K562 (cell line): Measurements from ENCODE around the gene NPDC1. TPM values are rescaled to one million over a fixed set of nuclear protein-coding genes. Genes with fewer than 3 reads are reported as not detected.

Source experiments
- ATAC-seq: fragments of 200-7000 bp; cut with Tn5 transposase; 3 replicates; pipeline ENCODE4 v1.9.1; 2020; ENCODE audit warnings: moderate library complexity
- BruUV-seq: library from RNA; stranded (reverse); fragments of 400-500 nt; replicated peaks from 2 replicates; lab custom pipeline; 2021; lab: Mats Ljungman, UMichigan
- CTCF ChIA-PET: fragments of 300-600 bp; formaldehyde crosslinking; extraction: SDS; loops from one replicate; lab custom pipeline; 2021; ENCODE audit warnings: low intra/inter-chr PET ratio; lab: Yijun Ruan, JAX
- POLR2A ChIA-PET: fragments of 300-600, 350-650 bp; sonication (Branson Sonifier 250); formaldehyde crosslinking; extraction: SDS; loops from one replicate; lab custom pipeline; 2021; ENCODE audit warnings: antibody characterized with exemption, inconsistent platforms; lab: Yijun Ruan, JAX
- DNase-seq, 4 experiments: peaks; one replicate each; pipeline versions ENCODE4 v3.0.0 to v3.0.0-alpha.2; 2011 to 2018; ENCODE audit warnings: low spot score in 3 of 4, mixed read lengths in 3 of 4; ENCODE audit errors: extremely low read depth in 1 of 4
- FAIRE-seq: peaks from 2 replicates; lab custom pipeline; 2011; peaks lifted over from hg19 to GRCh38; lab: Jason Lieb, UNC
- H2AFZ ChIP-seq: 2 replicates; pipeline ENCODE4 v1.6.0; 2011; ENCODE audit warnings: low read depth, low read length, control low read depth, inconsistent platforms
- H3K27ac ChIP-seq: fragments of 200-600 bp; 3 replicates; pipeline ENCODE4 v1.8.0; 2011; ENCODE audit warnings: low read depth, mild to moderate bottlenecking, control low read depth, inconsistent platforms, low read length, moderate library complexity, mixed read lengths; ENCODE audit errors: extremely low read depth
- H3K27me3 ChIP-seq, 2 experiments: fragments of 300-600 bp in 1 of 2; 2 replicates in 1 of 2; 3 replicates in 1 of 2; pipeline versions ENCODE4 v1.6.0 to v1.8.0; 2011; ENCODE audit warnings: inconsistent platforms in 2 of 2, low read length in 2 of 2, mild to moderate bottlenecking in 1 of 2, mixed read lengths in 1 of 2, moderate library complexity in 1 of 2; ENCODE audit not compliant: control insufficient read depth in 2 of 2, insufficient read depth in 2 of 2
- H3K36me3 ChIP-seq: fragments of 300-600 bp; 3 replicates; pipeline ENCODE4 v1.8.0; 2011; ENCODE audit warnings: mild to moderate bottlenecking, low read length, inconsistent platforms; ENCODE audit not compliant: control insufficient read depth, insufficient read depth
- H3K4me1 ChIP-seq, 2 experiments: fragments of 200-600 bp in 1 of 2; replicated peaks in 1 of 2; 2 replicates in 1 of 2; 3 replicates in 1 of 2; pipeline versions ENCODE4 v1.5.1 to v1.8.0; 2011; ENCODE audit warnings: inconsistent platforms in 2 of 2, low read length in 2 of 2, mild to moderate bottlenecking in 1 of 2, mixed read lengths in 1 of 2, moderate library complexity in 1 of 2; ENCODE audit not compliant: control insufficient read depth in 2 of 2, insufficient read depth in 2 of 2
- H3K4me2 ChIP-seq: 2 replicates; pipeline ENCODE4 v1.6.1; 2011; ENCODE audit warnings: low read length, control low read depth, inconsistent platforms, mixed read lengths; ENCODE audit not compliant: insufficient read depth
- H3K4me3 ChIP-seq: fragments of 200-600 bp; sonication (generic), shearing (Covaris generic); 2 replicates; pipeline ENCODE4 v1.5.1; 2016; ENCODE audit warnings: control low read depth, inconsistent platforms
- H3K79me2 ChIP-seq: fragments of 200-600 bp; 3 replicates; pipeline ENCODE4 v1.8.0; 2011; ENCODE audit warnings: low read length, inconsistent platforms; ENCODE audit not compliant: control insufficient read depth, insufficient read depth
- H3K9ac ChIP-seq, 2 experiments: 2 replicates each; pipeline versions ENCODE4 v1.6.0 to v1.6.1; 2011; ENCODE audit warnings: low read depth in 2 of 2, low read length in 2 of 2, control low read depth in 1 of 2, inconsistent platforms in 1 of 2, mild to moderate bottlenecking in 1 of 2, mixed read lengths in 1 of 2; ENCODE audit not compliant: insufficient read depth in 1 of 2
- H3K9me1 ChIP-seq: one replicate; pipeline ENCODE4 v1.6.0; 2011; ENCODE audit warnings: inconsistent platforms, mild to moderate bottlenecking, low read length, moderate library complexity; ENCODE audit not compliant: control insufficient read depth, insufficient read depth
- H3K9me3 ChIP-seq: replicated peaks from 2 replicates; pipeline ENCODE4 v1.5.1; 2011; ENCODE audit warnings: low read depth, low read length, inconsistent platforms; ENCODE audit not compliant: control insufficient read depth, insufficient read depth
- H4K20me1 ChIP-seq: replicated peaks from 2 replicates; pipeline ENCODE4 v1.6.1; 2011; ENCODE audit warnings: low read length, inconsistent platforms, mixed read lengths; ENCODE audit not compliant: control insufficient read depth, insufficient read depth
- CHD1 ChIP-seq: fragments of 200-600 bp; sonication (generic); IDR thresholded peaks from one replicate; pipeline ENCODE4 v1.6.1; 2012; ENCODE audit warnings: mild to moderate bottlenecking, moderate library complexity, low read length, inconsistent platforms
- IFI16 ChIP-seq: fragments of 250-450 bp; sonication (Bioruptor Pico); IDR thresholded peaks from 2 replicates; pipeline ENCODE4 v2.1.2; 2022; ENCODE audit warnings: mild to moderate bottlenecking, inconsistent platforms
- NR2C1 ChIP-seq, 2 experiments: fragments of 450-650 bp; IDR thresholded peaks; 2 replicates each; pipeline ENCODE4 v1.6.1; 2017; ENCODE audit warnings: mild to moderate bottlenecking in 2 of 2, antibody characterized with exemption in 1 of 2, inconsistent platforms in 1 of 2, missing compliant biosample characterization in 1 of 2, missing genetic modification characterization in 1 of 2
- ZNF23 ChIP-seq: fragments of 250-450 bp; sonication (Bioruptor Pico); IDR thresholded peaks from 2 replicates; pipeline ENCODE4 v1.4.0; 2020; ENCODE audit warnings: mild to moderate bottlenecking
- WGBS: fragments of 100-300 bp; shearing (Covaris generic); methylation state at CpG from one replicate; pipeline ENCODE4 v1.1.6; 2016; ENCODE audit warnings: low coverage, mixed read lengths; ENCODE audit not compliant: insufficient coverage; ENCODE audit errors: missing lambda C conversion rate; 5-methylcytosine and 5-hydroxymethylcytosine counted together
- in situ Hi-C: fragments of 300-500 bp; cut with MboI; formaldehyde crosslinking; loops from 4 replicates; pipeline ENCODE4 v1.15.0; 2018; ENCODE audit warnings: inconsistent platforms, mixed read lengths
- intact Hi-C: fragments of 100-400 bp; cut with micrococcal nuclease; formaldehyde crosslinking; loops from 2 replicates; pipeline ENCODE4 v1.14.2; 2022
- polyA plus RNA-seq, 8 experiments: library from polyadenylated mRNA; depleted of rRNA in 4 of 8; stranded (reverse) in 5 of 8; unstranded in 3 of 8; fragments of >200 nt; fragmentation: Nextera tagmentation in 2 of 8; fragmentation: Illumina TruSeq in 1 of 8; extraction: Ambion mirVana in 2 of 8; extraction: Trizol in 1 of 8; gene quantifications; 2 replicates each; pipeline versions ENCODE4 v1.2.1 to v1.2.3, GENCODE V29; 2011 to 2014; ENCODE audit warnings: inconsistent platforms in 1 of 8, missing spikeins in 1 of 8
- total RNA-seq, 7 experiments: library from RNA; depleted of rRNA in 6 of 7; stranded (reverse); fragments of >200 nt in 6 of 7; fragmentation: Illumina TruSeq in 2 of 7; extraction: Trizol in 2 of 7; gene quantifications; 2 replicates each; pipeline versions ENCODE4 v1.2.1 to v1.2.3, GENCODE V29; 2011 to 2021; ENCODE audit warnings: low replicate concordance in 1 of 7
- TF ChIP-seq, protein P1 (sequence below): fragments of 450-650 bp; IDR thresholded peaks from 2 replicates; pipeline ENCODE4 v1.6.1; 2017; ENCODE audit warnings: antibody characterized with exemption

The NPDC1 gene
- total and polyA plus RNA-seq, 9 of the 15 experiments (the other 6 are each of a cell fraction or from before 2014, with no cell fraction given), result 0.06 to 2.1 (median 0.53) TPM; not detected in 3

DNA sequence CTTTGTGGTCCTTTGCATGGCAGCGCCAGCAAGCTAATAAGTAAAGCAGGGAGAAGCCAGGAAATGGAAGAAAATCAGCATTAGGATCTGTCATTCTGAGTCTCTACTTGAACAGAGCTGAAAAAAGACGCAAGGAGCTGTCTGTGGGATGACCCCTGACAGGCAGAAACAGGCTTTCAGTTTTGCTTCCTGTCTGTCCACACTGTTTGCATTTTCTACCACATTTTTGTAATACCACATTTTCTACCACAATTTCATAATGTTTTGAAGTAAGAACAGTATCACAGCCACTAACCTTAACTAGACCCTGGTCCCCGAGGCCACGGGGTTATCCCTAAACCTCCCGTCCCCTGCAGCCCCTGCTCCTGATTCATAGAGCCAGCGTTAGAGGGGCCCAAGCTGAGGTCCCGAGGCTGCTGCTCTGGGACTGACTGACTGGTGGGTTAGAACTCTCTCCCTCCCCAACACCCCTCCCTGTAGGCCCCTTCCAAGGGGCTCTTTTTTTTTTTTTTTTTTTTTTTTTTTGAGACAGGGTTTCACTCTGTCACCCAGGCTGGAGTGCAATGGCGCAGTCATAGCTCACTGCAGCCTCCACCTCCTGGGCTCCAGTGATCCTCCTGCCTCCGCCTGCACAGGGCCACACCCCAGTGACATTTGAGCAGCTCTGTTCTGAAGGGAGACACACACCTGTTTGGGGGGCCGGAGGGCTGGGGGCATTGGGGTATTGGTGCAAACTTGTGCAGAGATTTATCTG, 45.6 kb downstream of the NPDC1 start:
- TF ChIP-seq CHD1, result no peak
- TF ChIP-seq NR2C1 (IDR thresholded peaks at IDR 0.05), result no peak
- TF ChIP-seq NR2C1 (tag; IDR thresholded peaks at IDR 0.05), result peak; percentile 38; the same call in 1 of the 2 replicates
- no peak for TF ChIP-seq IFI16 (CRISPR knock-in tag)
- TF ChIP-seq, protein P1, sequence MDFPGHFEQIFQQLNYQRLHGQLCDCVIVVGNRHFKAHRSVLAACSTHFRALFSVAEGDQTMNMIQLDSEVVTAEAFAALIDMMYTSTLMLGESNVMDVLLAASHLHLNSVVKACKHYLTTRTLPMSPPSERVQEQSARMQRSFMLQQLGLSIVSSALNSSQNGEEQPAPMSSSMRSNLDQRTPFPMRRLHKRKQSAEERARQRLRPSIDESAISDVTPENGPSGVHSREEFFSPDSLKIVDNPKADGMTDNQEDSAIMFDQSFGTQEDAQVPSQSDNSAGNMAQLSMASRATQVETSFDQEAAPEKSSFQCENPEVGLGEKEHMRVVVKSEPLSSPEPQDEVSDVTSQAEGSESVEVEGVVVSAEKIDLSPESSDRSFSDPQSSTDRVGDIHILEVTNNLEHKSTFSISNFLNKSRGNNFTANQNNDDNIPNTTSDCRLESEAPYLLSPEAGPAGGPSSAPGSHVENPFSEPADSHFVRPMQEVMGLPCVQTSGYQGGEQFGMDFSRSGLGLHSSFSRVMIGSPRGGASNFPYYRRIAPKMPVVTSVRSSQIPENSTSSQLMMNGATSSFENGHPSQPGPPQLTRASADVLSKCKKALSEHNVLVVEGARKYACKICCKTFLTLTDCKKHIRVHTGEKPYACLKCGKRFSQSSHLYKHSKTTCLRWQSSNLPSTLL, result no peak
- no peak for TF ChIP-seq ZNF23
- H3K4me1 ChIP-seq, result peaks cover 22 to 39% of the 10 kb centered on the region in 2 experiments; a peak in 4 of 5 replicates
- no peak overlapping the region for H3K4me2 ChIP-seq
- no peaks in the 10 kb centered on the region for H3K9me1 ChIP-seq
- H3K9me3 ChIP-seq, result 0 out of 2 replicates have a peak, but pooled peaks cover 1% of the 10 kb centered on the region
- in situ Hi-C loops (no loop called here), intact Hi-C loops (no loop called here)
- ChIA-PET POLR2A (interaction anchor here (0.7 to 1.3 kb wide), 2 partner anchors 8 to 38 kb away, joined by 3 to 5 read pairs; partner anchors contain the start of gene PAXX), CTCF (no interaction called here)
- WGBS, result 30% methylated on average over 8 of the region's 10 CpGs
- H2AFZ ChIP-seq, result peak overlapping the region; percentile 70; the same call in 1 of the 2 replicates
- peak; percentile 57 for FAIRE-seq
- H3K9ac ChIP-seq, result peak overlapping the region in 1 of 2 experiments; percentile 40; a peak in 1 of 4 replicates
- no peak overlapping the region for H3K4me3 ChIP-seq
- no peaks in the 10 kb centered on the region for H4K20me1 ChIP-seq
- H3K79me2 ChIP-seq, result no peaks in the 10 kb centered on the region
- no peak for ATAC-seq
- peaks cover 1% of the 10 kb centered on the region; the same call in 1 of the 3 replicates for H3K36me3 ChIP-seq
- no peak overlapping the region for H3K27ac ChIP-seq
- no TSS peak for BruUV-seq
- H3K27me3 ChIP-seq, result no peaks in the 10 kb centered on the region
- no peak for DNase-seq
